Motor neuron (in vitro differentiated cells): Measurements from ENCODE around the gene TSHZ1. TPM values are rescaled to one million over a fixed set of nuclear protein-coding genes. Genes with fewer than 3 reads are reported as not detected.

Experiments
- ATAC-seq, 8 experiments: fragments of 200-7000 bp; cut with Tn5 transposase; replicated peaks in 6 of 8; 2 replicates each; pipeline ENCODE4 v1.8.0; 2021; ENCODE audit warnings: mild to moderate bottlenecking in 8 of 8, moderate library complexity in 8 of 8
- H3K27ac ChIP-seq, 2 donors: fragments of 250-450 bp; sonication (Bioruptor Pico); 2 replicates each; pipeline ENCODE4 v1.9.0; 2021; ENCODE audit warnings: antibody characterized with exemption in 2 of 2, mild to moderate bottlenecking in 2 of 2, moderate library complexity in 1 of 2
- H3K4me1 ChIP-seq, 2 donors: fragments of 250-450 bp; sonication (Bioruptor Pico); replicated peaks in 1 of 2; 2 replicates each; pipeline ENCODE4 v1.6.1; 2021; ENCODE audit warnings: antibody characterized with exemption in 2 of 2, mild to moderate bottlenecking in 2 of 2, moderate library complexity in 1 of 2
- H3K4me3 ChIP-seq, 5 donors: fragments of 250-450 bp; sonication (Bioruptor Pico); 2 replicates each; pipeline ENCODE4 v1.9.0; 2021; ENCODE audit warnings: antibody characterized with exemption in 5 of 5, mild to moderate bottlenecking in 5 of 5, moderate library complexity in 4 of 5
- WGBS, 10 experiments: fragments of 450-650 bp; shearing (Covaris generic); methylation state at CpG; one replicate each; pipeline ENCODE4 v1.0.0; 2022; 5-methylcytosine and 5-hydroxymethylcytosine counted together
- in situ Hi-C, 9 experiments: fragments of 400-800 bp; cut with MboI; loops; one replicate each; pipeline ENCODE4 v1.15.0; 2021; ENCODE audit warnings: low sequenced_read_pairs in 9 of 9, low pct_unique_long_range_greater_than_20kb in 2 of 9; ENCODE audit not compliant: unreplicated experiment in 9 of 9
- total RNA-seq, 8 experiments: library from RNA; unstranded; fragments of 300-600 nt; gene quantifications; 2 replicates each; pipeline versions ENCODE4 v1.2.3 to v1.2.4, GENCODE V29; 2022

Gene TSHZ1
- total RNA-seq, 8 experiments from 2014 or later = 6.5 to 106 (median 53.4) TPM

DNA sequence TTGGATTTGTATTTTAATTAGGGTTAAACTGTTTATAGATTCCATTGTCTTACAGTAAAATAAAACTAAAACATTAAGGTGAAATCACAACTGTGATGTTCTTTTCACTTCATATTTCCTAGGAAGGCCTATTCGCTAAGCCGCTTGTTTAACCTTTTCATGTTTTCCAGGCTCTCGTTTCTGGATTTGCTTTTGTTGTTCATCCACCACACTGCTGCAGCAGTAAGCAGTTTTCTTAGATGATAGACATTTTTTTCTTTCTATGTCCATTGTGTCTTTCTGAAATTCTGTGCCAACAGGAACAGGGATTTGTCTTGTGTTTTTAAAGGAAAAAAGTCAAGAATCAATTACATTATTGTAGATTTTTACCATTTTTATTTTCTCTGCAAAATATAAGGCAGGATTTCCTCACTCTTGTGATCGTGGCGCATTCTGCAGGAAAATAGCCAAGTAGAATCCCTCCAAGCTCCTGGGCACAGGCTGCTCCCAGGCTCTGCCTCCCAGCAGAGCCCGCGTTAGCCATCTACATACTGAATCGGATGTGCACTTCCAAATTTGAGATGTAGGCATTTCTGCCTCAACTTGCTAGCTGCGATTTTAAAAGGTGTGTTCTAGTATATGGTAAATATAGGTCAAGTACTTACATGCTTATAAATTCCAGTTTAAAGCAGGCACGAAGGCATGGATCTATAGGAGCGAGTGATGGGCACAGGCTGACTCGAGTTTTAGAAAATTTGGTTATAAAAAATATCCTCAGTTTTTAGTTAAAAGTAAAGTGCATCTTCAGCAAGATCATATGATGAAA, 10.2 kb downstream of the TSHZ1 start:
- Histone ChIP-seq H3K4me3 (peak overlapping the region in 4 of 5 donors; percentile 16 to 77 (median 22)), H3K27ac (peak overlapping the region in 1 of 2 donors; percentile 73), H3K4me1 (peaks cover 71 to 90% of the 10 kb centered on the region in 2 donors)
- in situ Hi-C loops = loop anchor here in 6 of 9 experiments (25.0 kb wide), 4 partner anchors 242 to 1042 kb away; no protein-coding TSS in a partner anchor
- 0 to 88% (median 43%) methylated on average over 1 to 12 of the region's 12 CpGs for WGBS, 10 experiments
- no peak for ATAC-seq

- WGBS, 10 experiments = 0 to 63% (median 30%) methylated on average over 1 of the region's 1 CpG; no CpG with 5 or more reads in 1 of the 10 experiments
- H3K27ac ChIP-seq = peak overlapping the region in 1 of 2 donors; percentile 73
- in situ Hi-C loops = loop anchor here in 6 of 9 experiments (25.0 kb wide), 4 partner anchors 241 to 1041 kb away; no protein-coding TSS in a partner anchor
- ATAC-seq = no peak
- H3K4me3 ChIP-seq = peak overlapping the region in 3 of 5 donors; percentile 22 to 77 (median 22)
- H3K4me1 ChIP-seq = peaks cover 77 to 92% of the 10 kb centered on the region in 2 donors
These were observed 10.8 kb downstream of the TSHZ1 start for GRCh38 chr18:75221397-75221796.

DNA sequence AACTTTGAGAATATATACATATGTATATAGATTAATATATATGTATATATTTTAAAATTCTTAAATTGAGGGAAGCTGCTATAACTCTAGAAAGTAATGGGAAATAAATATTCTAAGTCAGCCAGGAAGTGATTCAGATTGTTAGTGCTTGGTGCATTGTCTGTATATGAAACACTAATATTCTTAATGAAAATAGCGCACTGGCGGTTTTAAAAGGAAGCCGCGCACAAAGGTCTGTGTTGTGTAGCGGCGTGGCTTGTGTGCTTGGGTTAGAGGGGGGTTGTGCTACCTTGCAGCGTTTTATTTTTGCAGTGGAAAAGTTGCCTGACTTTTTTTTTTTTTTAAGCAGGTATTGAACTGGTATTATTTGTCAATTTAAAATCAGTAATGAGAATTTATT, 11.3 kb downstream of the TSHZ1 start:
- peak overlapping the region; percentile 59 to 73 for H3K27ac ChIP-seq
- peaks cover 82 to 90% of the 10 kb centered on the region in 2 donors for H3K4me1 ChIP-seq
- in situ Hi-C loops = loop anchor here in 6 of 9 experiments (25.0 kb wide), 4 partner anchors 240 to 1040 kb away; no protein-coding TSS in a partner anchor
- WGBS, 10 experiments = 0 to 99% (median 26%) methylated on average over 1 to 7 of the region's 7 CpGs
- H3K4me3 ChIP-seq = peak overlapping the region in 4 of 5 donors; percentile 0 to 77 (median 22)
- peak in 1 of 8 experiments; percentile 4 for ATAC-seq

GRCh38 chr18:75222407-75222806, 11.8 kb downstream of the TSHZ1 start:
- peak in 1 of 8 experiments; percentile 60 for ATAC-seq
- WGBS, 10 experiments = 0 to 100% (median 7%) methylated on average over 1 to 10 of the region's 10 CpGs
- Histone ChIP-seq H3K4me1 (peaks cover 87 to 90% of the 10 kb centered on the region in 2 donors), H3K27ac (peak overlapping the region; percentile 59 to 73), H3K4me3 (peak overlapping the region; percentile 3 to 77 (median 22))
- in situ Hi-C loops = loop anchor here in 6 of 9 experiments (25.0 kb wide), 4 partner anchors 240 to 1040 kb away; no protein-coding TSS in a partner anchor

DNA sequence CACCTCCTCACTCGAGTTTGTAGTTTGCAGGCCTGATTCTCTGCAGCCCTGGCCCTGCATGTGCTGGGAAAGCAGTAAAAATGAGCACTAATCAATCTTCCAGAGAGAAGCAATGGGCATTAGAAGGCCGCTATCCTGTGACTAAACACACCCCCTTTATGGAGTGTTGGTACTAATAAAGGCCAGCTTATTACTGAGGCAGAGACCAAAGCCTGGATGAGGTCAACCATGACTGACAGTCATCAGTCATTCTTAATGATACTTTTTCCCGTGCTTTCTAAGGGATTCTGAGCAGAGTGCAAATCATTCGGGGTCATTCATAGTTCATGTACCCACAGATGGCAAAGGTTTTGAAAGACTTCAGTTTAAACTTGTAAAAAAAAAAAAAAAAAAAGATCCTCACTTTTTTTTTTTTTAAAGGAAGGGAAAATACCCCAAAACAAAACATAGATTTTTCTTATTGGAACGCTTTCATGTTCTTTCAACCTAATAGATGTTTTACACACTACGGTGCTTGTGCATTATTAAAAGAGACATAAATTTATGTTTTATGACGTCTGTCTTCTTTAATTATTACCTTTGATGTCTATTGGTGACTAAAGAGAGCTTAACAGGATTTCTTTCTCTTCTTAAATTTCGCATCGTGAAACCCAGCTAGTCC, 13.2 kb downstream of the TSHZ1 start:
- Histone ChIP-seq H3K4me3 (peak overlapping the region in 2 of 5 donors; percentile 22 to 77), H3K4me1 (peaks cover 90 to 93% of the 10 kb centered on the region in 2 donors), H3K27ac (peak overlapping the region; percentile 59 to 73)
- peak; percentile 16 to 88 (median 80) for ATAC-seq
- in situ Hi-C loops = loop anchor here in 6 of 9 experiments (25.0 kb wide), 4 partner anchors 238 to 1038 kb away; no protein-coding TSS in a partner anchor
- 0 to 44% (median 4%) methylated on average over 2 to 8 of the region's 9 CpGs for WGBS, 10 experiments

GRCh38 chr18:75226286-75226955, 15.8 kb downstream of the TSHZ1 start:
- peak; percentile 18 to 62 (median 50) for ATAC-seq
- in situ Hi-C loops = no loop called here
- Histone ChIP-seq H3K4me3 (peak overlapping the region in 3 of 5 donors; percentile 9 to 25 (median 23)), H3K4me1 (peaks cover 93 to 97% of the 10 kb centered on the region in 2 donors), H3K27ac (peak overlapping the region; percentile 68 to 72)
- 3 to 21% (median 7%) methylated on average over 3 to 11 of the region's 11 CpGs for WGBS, 10 experiments

- peak in 5 of 8 experiments; percentile 1 to 12 (median 6) for ATAC-seq
- WGBS, 10 experiments = 0 to 27% (median 0%) methylated on average over 2 to 5 of the region's 5 CpGs; no CpG with 5 or more reads in 3 of the 10 experiments
- in situ Hi-C loops = no loop called here
- H3K4me3 ChIP-seq = peak overlapping the region in 3 of 5 donors; percentile 9 to 25 (median 23)
- peak overlapping the region; percentile 68 to 72 for H3K27ac ChIP-seq
- peaks cover 90 to 94% of the 10 kb centered on the region in 2 donors for H3K4me1 ChIP-seq
These were observed 16.3 kb downstream of the TSHZ1 start for GRCh38 chr18:75226956-75227316.

DNA sequence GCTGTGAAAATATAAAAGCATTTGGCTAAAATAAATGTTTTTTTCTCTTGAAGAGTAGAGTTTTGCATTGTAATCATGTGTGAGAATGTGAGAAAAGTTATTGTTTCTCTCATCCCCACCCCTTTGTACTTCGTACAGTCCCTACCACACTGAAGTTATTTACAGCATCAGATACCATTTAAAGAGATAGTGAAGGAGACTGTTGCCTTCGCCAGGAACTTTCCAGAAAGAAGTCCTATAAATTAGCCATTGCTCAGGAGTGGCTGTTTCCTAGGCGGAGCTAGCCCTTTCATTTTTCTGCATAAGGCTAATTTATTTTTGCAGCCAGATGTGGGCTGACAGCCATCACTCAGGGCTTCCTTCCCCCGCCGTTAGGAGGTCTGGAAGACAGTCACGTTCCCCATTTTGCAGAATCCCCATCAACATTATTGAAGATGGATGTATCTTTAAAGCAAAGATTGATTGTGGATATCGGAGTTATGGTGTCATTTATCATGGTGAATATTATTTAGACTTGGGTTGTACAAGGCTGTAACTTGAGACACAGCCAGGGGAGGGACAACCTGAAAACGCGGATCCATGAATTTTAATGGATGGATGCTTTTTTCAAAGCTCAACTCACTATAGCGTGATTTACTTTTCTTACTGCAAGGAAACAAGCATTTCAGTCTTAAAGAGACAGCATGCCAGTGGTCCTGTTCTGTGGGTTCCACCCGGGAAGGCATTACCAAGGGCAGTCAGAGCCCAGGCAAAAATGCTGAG, 17.1 kb downstream of the TSHZ1 start:
- in situ Hi-C loops = no loop called here
- H3K27ac ChIP-seq = peak overlapping the region; percentile 28 to 72
- peak in 7 of 8 experiments; percentile 3 to 72 (median 33) for ATAC-seq
- 14 to 57% (median 21%) methylated on average over 1 to 9 of the region's 11 CpGs for WGBS, 10 experiments
- H3K4me3 ChIP-seq = peak overlapping the region in 2 of 5 donors; percentile 3 to 23
- peaks cover 83 to 90% of the 10 kb centered on the region in 2 donors for H3K4me1 ChIP-seq

DNA sequence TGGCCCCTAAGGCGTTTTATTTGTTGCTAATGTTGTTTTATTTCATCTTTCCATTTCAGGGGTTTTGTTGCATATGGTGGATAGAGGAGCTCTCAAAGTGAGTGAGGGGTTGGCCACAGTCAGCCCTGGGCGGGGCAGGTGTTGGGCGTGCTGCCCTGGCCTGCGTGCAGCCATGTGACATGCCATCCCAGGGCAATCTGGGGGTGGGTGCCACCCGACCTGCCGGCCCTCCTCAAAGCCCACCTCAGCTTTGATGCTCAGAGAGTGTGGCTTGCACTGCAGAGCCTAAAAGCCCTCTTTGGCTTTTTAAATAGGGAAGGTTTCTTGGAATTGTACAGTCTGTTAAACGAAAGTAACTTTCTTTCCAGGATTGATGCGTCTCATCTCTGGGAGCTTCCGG, 18.4 kb downstream of the TSHZ1 start:
- no peak overlapping the region for H3K4me3 ChIP-seq
- no peak for ATAC-seq
- 70 to 100% (median 95%) methylated on average over 2 to 5 of the region's 9 CpGs; no CpG with 5 or more reads in 4 of the 10 experiments for WGBS, 10 experiments
- no peak overlapping the region for H3K27ac ChIP-seq
- H3K4me1 ChIP-seq = peaks cover 83 to 90% of the 10 kb centered on the region in 2 donors
- in situ Hi-C loops = no loop called here

- ATAC-seq = no peak
- 82 to 98% (median 94%) methylated on average over 3 to 8 of the region's 8 CpGs; no CpG with 5 or more reads in 2 of the 10 experiments for WGBS, 10 experiments
- in situ Hi-C loops = no loop called here
- no peak overlapping the region for H3K4me3 ChIP-seq
- no peak overlapping the region for H3K27ac ChIP-seq
- peaks cover 82 to 90% of the 10 kb centered on the region in 2 donors for H3K4me1 ChIP-seq
These were observed 18.8 kb downstream of the TSHZ1 start for GRCh38 chr18:75229437-75229836.

DNA sequence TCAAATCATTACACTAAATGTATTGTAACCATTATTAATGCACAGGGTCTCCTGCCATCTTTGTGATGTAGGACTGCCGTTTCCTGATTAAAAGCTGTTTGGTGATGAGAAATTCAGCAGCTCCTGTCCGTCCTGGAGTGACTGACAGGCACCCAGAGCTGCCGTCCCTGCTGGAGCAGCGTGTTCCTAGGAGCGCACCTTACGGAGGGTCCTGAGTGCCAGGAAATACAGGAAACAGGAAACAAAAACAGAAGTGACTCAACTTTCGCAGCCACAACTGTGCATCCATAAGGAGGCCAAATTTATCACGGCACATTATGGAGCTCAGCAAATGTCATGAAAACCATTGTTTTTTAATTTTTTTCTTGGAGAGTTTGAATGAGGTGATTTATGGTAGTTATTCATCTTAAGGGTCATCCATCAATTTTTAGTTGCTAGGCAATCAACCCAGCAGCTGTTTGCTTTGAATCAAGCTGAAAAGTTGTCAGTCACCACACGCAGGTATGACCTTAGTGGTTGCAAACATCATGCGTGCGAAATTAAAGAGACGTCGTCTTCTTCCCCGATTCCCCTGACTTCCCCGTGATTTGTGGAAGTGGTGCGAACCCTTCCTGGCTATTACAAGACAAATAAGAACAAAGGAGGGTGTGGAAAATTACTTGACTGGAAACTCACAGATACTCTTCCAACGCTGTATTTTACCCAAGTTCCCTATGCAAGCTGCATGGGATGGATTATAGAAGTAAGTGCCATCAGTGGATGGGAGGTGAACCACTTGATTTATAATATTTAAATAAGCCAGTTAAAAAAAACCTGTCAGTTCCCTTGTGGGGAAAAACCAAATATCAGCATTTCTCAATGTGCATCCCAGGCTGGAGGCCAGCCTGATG, 19.8 kb downstream of the TSHZ1 start:
- peak in 1 of 8 experiments; percentile 3 for ATAC-seq
- 23 to 100% (median 64%) methylated on average over 1 to 15 of the region's 17 CpGs; no CpG with 5 or more reads in 1 of the 10 experiments for WGBS, 10 experiments
- Histone ChIP-seq H3K27ac (no peak overlapping the region), H3K4me1 (peaks cover 82 to 90% of the 10 kb centered on the region in 2 donors), H3K4me3 (no peak overlapping the region)
- in situ Hi-C loops = no loop called here
